ENCODE measurements around the gene TNNT2. TPM values are rescaled to one million over a fixed set of nuclear protein-coding genes. Genes with fewer than 3 reads are reported as not detected.

TNNT2 gene
- polyA plus RNA-seq, 4 donors: 18.9 to 66.5 (median 56.1) TPM

- no peak for DNase-seq (ENCODE audit: low read depth in 4 of 4, low spot score in 3 of 4)
These were observed 57.2 kb downstream of the TNNT2 start for GRCh38 chr1:201320168-201320788.

- DNase-seq (ENCODE audit: low read depth in 4 of 4, low spot score in 3 of 4): no peak
These were observed 57.8 kb downstream of the TNNT2 start for GRCh38 chr1:201319631-201320030.

GRCh38 chr1:201318504-201319340 lies 58.8 kb downstream of the TNNT2 start:
- no peak for DNase-seq (ENCODE audit: low read depth in 4 of 4, low spot score in 3 of 4)

- DNase-seq (ENCODE audit: low read depth in 4 of 4, low spot score in 3 of 4): no peak
These were observed 59.9 kb downstream of the TNNT2 start for GRCh38 chr1:201317551-201317950.

- no peak for DNase-seq (ENCODE audit: low read depth in 4 of 4, low spot score in 3 of 4)
These were observed 60.9 kb downstream of the TNNT2 start for GRCh38 chr1:201316556-201316955.

- no peak for DNase-seq (ENCODE audit: low read depth in 4 of 4, low spot score in 3 of 4)
These were observed 64.4 kb downstream of the TNNT2 start for GRCh38 chr1:201313086-201313485.

- no peak for DNase-seq (ENCODE audit: low read depth in 4 of 4, low spot score in 3 of 4)
These were observed 65.2 kb downstream of the TNNT2 start for GRCh38 chr1:201312298-201312697.

- DNase-seq (ENCODE audit: low read depth in 4 of 4, low spot score in 3 of 4): no peak
These were observed 66.0 kb downstream of the TNNT2 start for GRCh38 chr1:201311356-201312011.

- no peak for DNase-seq (ENCODE audit: low read depth in 4 of 4, low spot score in 3 of 4)
These were observed 66.5 kb downstream of the TNNT2 start for GRCh38 chr1:201310986-201311355.

- no peak for DNase-seq (ENCODE audit: low read depth in 4 of 4, low spot score in 3 of 4)
These were observed 67.1 kb downstream of the TNNT2 start for GRCh38 chr1:201310251-201310985.

- DNase-seq (ENCODE audit: low read depth in 4 of 4, low spot score in 3 of 4): peak; percentile 14 to 45 (median 33)
These were observed 68.1 kb downstream of the TNNT2 start for GRCh38 chr1:201309416-201309815.

Other genes starting within 250 kb of the TNNT2 start
- gene TMEM9, start 223.2 kb downstream of the TNNT2 start, polyA plus RNA-seq (ENCODE audit: insufficient read length in 4 of 4): 100 to 1,000 TPM; 116 to 160 (median 145) TPM
- 10 to 100 TPM in 1 of 4 donors, 1 to 10 TPM in 1, under 1 TPM in 2; 0.46 to 10.6 (median 1.2) TPM for gene IGFN1, start 186.9 kb downstream of the TNNT2 start, polyA plus RNA-seq (ENCODE audit: insufficient read length in 4 of 4)
- under 1 TPM; 0.09 to 0.40 (median 0.13) TPM for gene PKP1, start 94.2 kb downstream of the TNNT2 start, polyA plus RNA-seq (ENCODE audit: insufficient read length in 4 of 4)
- gene LAD1, start 21.6 kb upstream of the TNNT2 start, polyA plus RNA-seq (ENCODE audit: insufficient read length in 4 of 4): 10 to 100 TPM in 3 of 4 donors, under 1 TPM in 1; 0.60 to 38.6 (median 29.7) TPM
- gene TNNI1, start 44.0 kb upstream of the TNNT2 start, polyA plus RNA-seq (ENCODE audit: insufficient read length in 4 of 4): 10 to 100 TPM in 3 of 4 donors, 1 to 10 TPM in 1; 4.2 to 64.8 (median 54.2) TPM
- gene PHLDA3, start 91.5 kb upstream of the TNNT2 start, polyA plus RNA-seq (ENCODE audit: insufficient read length in 4 of 4): 10 to 100 TPM in 3 of 4 donors, 1 to 10 TPM in 1; 9.2 to 36.1 (median 13.6) TPM
- gene CSRP1, start 129.4 kb upstream of the TNNT2 start, polyA plus RNA-seq (ENCODE audit: insufficient read length in 4 of 4): 100 to 1,000 TPM; 137 to 415 (median 143) TPM
- gene NAV1, start 161.4 kb upstream of the TNNT2 start, polyA plus RNA-seq (ENCODE audit: insufficient read length in 4 of 4): 10 to 100 TPM; 17.4 to 22.2 (median 19.9) TPM